GM18526 (cell line): Measurements from ENCODE around the gene SELPLG.

Experiments
- POLR2A ChIP-seq: IDR thresholded peaks from 3 replicates; pipeline ENCODE4 v1.6.1; 2011; ENCODE audit not compliant: insufficient read length; ENCODE audit errors: extremely low read depth

Gene SELPLG

DNA sequence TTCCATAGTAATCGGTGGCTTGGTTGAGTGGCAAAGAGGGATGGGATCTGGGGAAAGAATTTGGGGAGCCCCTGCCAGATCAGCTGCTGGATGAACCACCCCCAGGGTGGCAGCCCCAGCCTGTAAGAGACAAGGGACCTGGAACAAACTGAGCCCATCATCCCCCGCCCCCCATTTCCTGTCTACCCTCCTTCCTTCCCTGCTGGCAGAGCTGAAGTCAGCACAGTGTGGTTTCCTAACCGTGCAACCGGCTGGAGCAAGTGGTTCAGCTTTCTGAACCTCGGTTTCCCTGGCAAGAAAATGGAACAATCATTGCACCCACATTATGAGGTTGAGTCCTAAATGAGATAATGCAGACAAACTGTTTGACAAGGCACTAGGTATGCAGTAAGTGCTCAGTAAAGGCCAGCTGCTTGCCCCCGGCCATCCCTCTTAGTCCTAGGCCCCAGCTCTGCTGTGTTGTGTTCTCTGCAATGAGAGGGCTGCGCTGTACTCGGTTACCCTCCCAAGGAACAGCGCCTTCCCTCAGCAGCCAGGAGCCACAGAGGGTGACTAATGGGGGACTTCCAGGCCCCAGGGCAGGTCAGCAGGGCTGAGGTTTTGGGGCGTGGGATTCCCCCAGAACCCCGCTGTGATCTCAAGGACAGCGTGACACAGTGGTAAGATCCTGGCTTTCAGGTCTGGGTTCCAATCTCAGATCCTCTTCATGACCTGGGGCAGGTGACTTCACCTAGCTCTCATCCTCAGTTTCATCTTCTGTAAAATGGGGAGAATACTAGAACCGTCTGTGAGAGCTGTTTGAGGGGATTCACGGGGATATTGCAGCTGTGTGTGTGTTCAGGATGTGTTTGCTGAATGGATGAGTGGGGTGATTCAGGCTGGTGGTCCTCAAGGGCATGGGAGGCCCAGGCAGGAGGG lies 16.5 kb downstream of the SELPLG start:
- peak; percentile 31 for TF ChIP-seq POLR2A

- no peak for TF ChIP-seq POLR2A
These were observed 17.3 kb downstream of the SELPLG start for GRCh38 chr12:108616359-108616758.

DNA sequence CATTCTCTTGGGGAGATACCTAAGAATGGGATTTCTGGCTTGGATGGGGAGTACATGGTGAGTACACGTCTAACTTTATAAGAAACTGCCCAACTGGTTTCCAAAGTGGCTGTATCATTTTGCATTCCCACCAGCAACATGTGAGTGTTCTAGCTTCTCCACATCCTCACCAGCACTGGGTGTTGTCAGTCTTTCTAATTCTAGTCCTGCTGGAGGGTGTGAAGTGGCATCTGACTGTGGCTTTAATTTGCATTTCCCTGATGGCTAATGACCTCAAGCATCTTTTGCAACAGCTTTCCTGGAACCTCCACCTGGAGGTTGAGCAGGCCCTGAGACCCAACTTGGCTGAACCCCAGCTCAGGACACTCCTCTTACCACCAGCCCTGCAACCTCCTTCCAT lies 17.8 kb downstream of the SELPLG start:
- no peak for TF ChIP-seq POLR2A

GRCh38 chr12:108614639-108615038 lies 19.1 kb downstream of the SELPLG start:
- TF ChIP-seq POLR2A: no peak

GRCh38 chr12:108614041-108614440 lies 19.7 kb downstream of the SELPLG start:
- no peak for TF ChIP-seq POLR2A

- no peak for TF ChIP-seq POLR2A
These were observed 20.1 kb downstream of the SELPLG start for GRCh38 chr12:108613548-108613947.

- no peak for TF ChIP-seq POLR2A
These were observed 20.9 kb downstream of the SELPLG start for GRCh38 chr12:108612788-108613282.

GRCh38 chr12:108611884-108612415 lies 21.7 kb downstream of the SELPLG start:
- no peak for TF ChIP-seq POLR2A

DNA sequence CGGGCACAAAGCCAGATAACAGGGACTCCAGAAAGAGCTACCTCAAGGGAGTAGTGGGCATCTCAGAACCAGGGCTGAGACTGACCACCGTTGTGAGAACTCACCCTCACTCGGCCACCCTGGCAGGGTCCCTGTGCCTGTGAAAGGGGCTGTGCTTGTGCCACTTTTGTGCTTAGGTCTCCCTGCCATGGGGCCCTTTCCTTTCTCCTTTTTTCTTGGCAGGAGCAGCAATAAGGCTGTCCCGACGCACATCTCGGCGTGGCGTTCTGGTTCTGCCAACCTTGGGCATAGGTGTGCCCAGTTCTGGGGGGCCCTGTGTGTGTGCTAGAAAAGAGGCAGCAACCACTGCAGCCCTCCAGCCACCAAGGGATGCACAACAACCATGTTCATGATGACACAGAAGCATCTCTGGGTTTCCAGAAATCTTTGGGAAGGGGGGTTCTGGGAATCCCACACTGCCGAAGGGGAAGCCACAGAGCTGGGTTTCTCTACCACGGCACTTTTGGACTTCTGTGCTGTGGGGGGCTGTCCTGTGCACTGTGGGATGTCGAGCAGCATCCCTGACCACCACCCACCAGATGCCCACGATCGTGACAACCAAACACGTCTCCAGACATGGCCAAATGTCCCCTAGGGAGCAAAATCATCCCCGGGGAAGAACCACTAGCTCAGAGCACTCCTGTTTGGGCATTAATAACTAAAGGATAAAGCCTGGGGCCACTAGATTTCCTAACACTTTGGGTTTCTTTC lies 22.7 kb downstream of the SELPLG start:
- no peak for TF ChIP-seq POLR2A

GRCh38 chr12:108610336-108610815 lies 23.3 kb downstream of the SELPLG start:
- no peak for TF ChIP-seq POLR2A

DNA sequence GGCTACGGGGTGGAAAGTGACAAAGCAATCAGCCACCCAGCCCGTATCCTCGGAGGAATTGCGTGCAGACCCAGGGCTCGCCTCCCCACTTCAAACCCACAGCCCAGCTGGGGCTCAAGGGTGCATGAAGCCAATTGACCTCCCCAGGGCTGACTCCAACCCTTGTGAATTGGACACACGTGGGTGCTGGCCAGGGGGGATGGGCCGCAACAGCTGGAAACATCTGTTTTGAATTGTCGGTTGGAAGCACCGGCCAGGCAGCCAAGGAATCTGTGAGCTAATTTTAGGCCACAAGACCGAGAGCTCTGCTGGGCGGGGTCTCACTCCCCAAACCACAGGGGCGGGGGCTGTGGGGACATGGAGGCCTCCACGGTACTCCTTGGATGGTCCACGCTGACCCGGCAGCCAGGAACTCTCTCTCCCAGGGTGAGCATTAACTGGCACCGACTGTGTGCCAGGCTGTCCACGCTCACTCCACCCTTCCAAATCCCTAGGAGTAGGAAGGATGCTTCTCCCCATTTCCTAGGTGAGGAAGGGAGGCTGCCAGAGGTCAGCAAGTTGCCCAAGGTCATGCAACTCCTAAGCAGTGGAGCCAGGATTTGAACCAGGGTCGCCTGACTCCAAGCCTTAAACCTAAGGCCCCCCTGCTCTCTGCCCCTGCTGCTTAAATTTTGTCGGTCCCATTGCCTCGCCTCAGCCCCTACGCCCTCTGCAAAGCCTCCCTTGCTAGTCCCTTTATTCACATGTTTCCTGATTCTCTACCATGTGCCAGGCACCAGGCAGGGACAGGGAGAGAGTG lies 24.0 kb downstream of the SELPLG start:
- no peak for TF ChIP-seq POLR2A

DNA sequence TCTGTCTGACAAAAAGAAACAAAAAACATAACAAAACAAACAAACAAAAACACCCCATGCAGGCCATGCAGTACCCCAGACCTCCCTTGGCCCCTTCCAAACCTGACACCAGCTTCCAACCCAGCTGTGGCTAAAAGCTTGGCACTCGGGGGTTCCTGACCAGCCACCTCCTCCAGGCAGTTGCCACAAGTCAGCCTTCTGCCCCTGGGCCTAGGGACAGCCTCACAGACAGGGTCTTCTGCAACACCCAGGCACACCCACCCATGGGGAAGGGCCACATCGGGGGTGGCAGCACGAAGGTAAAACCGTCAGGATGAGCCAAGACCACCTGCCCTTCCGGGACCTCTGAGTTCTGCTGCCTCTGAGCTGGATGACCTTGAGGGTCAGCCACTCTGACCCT lies 25.1 kb downstream of the SELPLG start:
- no peak for TF ChIP-seq POLR2A

DNA sequence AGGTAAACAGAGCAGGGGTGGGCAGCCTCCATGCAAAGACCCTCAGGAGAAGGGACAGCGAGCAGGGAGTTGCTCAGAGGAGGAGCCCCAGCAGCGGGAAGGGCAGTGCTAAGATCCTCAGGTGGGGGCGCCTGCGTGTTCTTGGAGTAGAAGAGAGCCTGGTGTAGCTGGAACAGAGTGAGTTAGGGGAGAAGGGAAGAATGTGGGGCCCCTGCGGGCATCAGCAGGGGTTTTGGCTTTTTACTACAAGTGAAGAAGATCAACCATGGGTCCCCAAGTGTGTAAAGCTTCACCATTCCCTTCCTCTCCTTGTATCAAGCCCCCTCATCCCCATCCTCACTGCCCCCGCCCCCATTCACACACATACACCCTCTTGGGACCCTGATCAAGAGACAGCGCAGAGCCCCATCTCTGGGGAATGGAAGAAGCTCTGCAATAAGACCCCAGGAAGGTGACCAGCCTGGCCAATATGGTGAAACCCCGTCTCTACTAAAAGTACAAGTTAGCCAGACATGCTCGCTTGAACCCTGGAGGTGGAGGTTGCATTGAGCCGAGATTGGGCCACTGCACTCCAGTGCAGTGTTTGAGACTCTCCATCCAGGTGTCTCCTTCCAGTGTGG lies 25.6 kb downstream of the SELPLG start:
- TF ChIP-seq POLR2A: no peak

DNA sequence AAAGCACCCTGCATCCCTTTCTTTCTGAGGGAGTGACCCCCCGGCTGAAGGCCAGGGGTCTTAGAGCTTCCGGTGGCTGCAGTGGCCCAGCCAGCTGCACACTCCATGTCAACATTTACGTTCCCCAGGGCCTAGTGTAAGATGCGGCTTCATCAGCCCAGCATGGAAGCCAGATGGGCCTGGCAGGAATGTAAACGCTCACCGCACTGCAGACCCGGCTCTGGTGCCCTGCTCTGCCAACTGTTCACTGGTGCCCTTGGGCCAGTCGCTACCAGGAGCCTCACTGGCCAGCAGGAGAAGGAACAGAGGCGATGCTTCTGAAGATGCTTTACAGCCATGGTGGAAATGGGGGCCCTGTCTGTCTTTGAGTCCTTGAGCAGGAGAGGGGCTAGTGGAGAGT lies 27.2 kb downstream of the SELPLG start:
- no peak for TF ChIP-seq POLR2A
